HG03045 (cell line): ENCODE data around the gene SLC6A18.
"Not testable (repeated sequence)": the region's sequence is repeated elsewhere in the genome, so short reads cannot be mapped to it uniquely, and the experiment has no call there.

Experiments
- ATAC-seq: cut with Tn5 transposase; IDR thresholded peaks from one replicate; pipeline ENCODE4 v1.9.1; 2021; ENCODE audit warnings: mild to moderate bottlenecking, moderate library complexity; ENCODE audit not compliant: unreplicated experiment

SLC6A18 gene

GRCh38 chr5:1229023-1229422 lies 3.8 kb downstream of the SLC6A18 start:
- ATAC-seq, result not testable (repeated sequence)

GRCh38 chr5:1229822-1230221 lies 4.6 kb downstream of the SLC6A18 start:
- ATAC-seq, result no peak

- no peak for ATAC-seq
Measured at GRCh38 chr5:1230551-1230950, 5.4 kb downstream of the SLC6A18 start.

- no peak for ATAC-seq
Measured at GRCh38 chr5:1231354-1231905, 6.2 kb downstream of the SLC6A18 start.

GRCh38 chr5:1232780-1233179 lies 7.6 kb downstream of the SLC6A18 start:
- no peak for ATAC-seq

GRCh38 chr5:1235379-1235778 lies 10.2 kb downstream of the SLC6A18 start:
- ATAC-seq, result no peak

GRCh38 chr5:1235838-1236237 lies 10.7 kb downstream of the SLC6A18 start:
- no peak for ATAC-seq

GRCh38 chr5:1239505-1240251 lies 14.5 kb downstream of the SLC6A18 start:
- no peak for ATAC-seq

- ATAC-seq, result no peak
Measured at GRCh38 chr5:1240496-1241260, 15.5 kb downstream of the SLC6A18 start.

- ATAC-seq, result no peak
Measured at GRCh38 chr5:1241509-1242080, 16.4 kb downstream of the SLC6A18 start.

GRCh38 chr5:1242733-1243486 lies 17.7 kb downstream of the SLC6A18 start:
- ATAC-seq, result no peak

GRCh38 chr5:1243487-1244130 lies 18.4 kb downstream of the SLC6A18 start:
- ATAC-seq, result no peak

- ATAC-seq, result no peak
Measured at GRCh38 chr5:1244255-1244654, 19.1 kb downstream of the SLC6A18 start.

- no peak for ATAC-seq
Measured at GRCh38 chr5:1244976-1245375, 19.8 kb downstream of the SLC6A18 start.

GRCh38 chr5:1245905-1246576 lies 20.9 kb downstream of the SLC6A18 start:
- no peak for ATAC-seq

GRCh38 chr5:1246711-1247431 lies 21.7 kb downstream of the SLC6A18 start:
- ATAC-seq, result no peak

- ATAC-seq, result no peak
Measured at GRCh38 chr5:1247811-1248210, 22.6 kb downstream of the SLC6A18 start.

- ATAC-seq, result no peak
Measured at GRCh38 chr5:1249366-1250280, 24.4 kb downstream of the SLC6A18 start.
